ENCODE results near the gene USH1C.

The USH1C gene

DNA sequence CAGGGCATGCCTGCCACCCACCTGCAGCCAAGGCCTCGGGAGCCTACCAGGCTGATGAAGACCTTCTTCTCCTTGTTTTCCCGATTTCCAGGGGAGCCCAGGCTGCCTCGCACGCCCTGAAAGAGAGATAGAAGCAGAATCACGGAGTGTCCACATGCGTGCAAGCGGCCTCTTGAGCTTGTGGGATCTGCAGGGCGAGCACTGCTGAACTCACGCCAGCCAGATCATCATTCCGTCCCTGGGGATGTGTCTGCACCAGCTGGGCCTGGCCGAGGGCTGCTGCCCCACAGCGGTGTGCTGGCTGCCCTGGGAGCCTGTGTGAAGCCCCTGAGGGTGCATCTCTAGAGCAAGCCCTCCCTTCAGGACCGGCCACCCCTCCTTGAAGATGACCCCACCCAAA lies 17.9 kb downstream of the USH1C start:
- DNase-seq (ENCODE audit: low read depth): no peak

- no peak for DNase-seq (ENCODE audit: low read depth)
These were observed 18.6 kb downstream of the USH1C start for GRCh38 chr11:17525570-17525969.

GRCh38 chr11:17524221-17524620 lies 20.0 kb downstream of the USH1C start:
- DNase-seq (ENCODE audit: low read depth): no peak

- DNase-seq (ENCODE audit: low read depth): no peak
These were observed 21.6 kb downstream of the USH1C start for GRCh38 chr11:17522655-17523054.

DNA sequence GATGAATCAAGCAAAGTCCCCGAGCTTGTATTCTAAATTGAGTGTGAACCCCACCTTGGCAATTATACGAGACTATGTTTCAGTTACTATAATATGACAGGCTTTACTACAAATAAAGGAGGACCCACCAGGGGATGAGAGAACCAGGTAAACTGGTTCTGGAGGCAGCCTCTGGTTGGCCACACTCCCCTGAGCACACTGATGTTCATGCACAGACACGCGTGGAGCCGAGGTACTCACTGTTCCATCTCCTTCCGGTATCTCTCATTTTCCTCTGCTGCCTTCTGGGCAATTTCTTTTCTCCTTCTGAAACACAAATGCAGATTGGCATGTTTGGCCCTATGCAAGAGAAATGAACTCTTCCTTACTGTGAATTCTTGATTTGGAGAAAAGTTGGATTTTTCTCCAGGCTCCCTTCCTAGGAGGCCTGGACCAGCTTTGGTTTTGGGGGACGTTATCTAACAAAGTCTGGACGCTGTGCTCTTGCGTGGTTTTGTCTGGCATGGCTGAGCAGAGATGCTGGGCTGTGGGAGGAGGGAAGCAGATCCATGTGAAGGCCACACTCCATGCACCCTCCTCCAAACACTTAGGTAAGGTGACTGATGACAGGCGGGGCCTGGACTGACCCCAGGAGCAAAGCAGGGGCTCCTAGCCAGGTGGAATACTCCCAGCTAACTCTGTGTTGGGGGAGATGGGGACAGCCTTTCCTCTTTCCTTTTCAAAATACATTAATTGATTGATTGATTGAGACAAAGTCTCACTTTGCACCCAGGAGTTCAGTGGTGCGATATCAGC lies 22.9 kb downstream of the USH1C start:
- DNase-seq (ENCODE audit: low read depth): no peak

DNA sequence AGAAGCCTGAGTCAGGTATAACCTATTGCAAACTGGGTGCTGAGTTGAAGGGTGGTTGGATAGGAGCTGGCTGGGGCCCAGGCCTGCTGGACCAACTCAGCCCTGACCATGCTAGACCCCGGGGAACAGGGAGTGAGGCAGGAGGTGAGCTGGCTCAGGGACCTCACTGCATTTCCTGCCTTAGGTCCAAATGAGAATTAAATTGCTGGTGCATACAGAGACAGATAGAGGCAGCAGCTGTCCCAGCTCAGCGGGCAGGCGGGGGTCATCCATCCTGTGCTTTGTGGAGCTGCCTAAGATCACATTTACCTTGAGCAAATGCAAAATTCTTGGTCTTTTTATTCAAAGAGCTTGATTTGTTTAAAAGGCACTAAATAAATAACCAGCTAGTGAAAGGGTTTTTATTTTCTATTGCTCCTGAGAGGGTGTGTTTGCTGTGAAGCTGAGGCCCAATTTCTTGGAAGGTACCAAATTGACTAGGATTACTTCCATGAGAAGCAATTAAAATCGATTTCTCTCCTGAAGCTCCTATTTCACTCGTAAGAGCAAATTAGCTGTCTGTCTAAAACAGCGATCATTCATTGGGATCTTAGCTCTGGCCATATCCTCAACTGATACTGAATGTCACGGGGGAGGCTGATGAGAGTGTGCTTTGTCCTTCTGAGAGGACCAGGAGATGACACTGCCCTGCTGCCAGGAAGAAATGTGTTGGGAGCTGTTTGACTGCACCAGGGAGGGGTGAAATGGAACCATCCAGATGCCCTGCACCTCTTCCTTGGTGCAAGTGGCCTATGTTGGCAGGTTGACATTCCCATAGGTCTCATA lies 24.9 kb downstream of the USH1C start:
- no peak for DNase-seq (ENCODE audit: low read depth)

- DNase-seq (ENCODE audit: low read depth): no peak
These were observed 25.9 kb downstream of the USH1C start for GRCh38 chr11:17518366-17518765.

- no peak for DNase-seq (ENCODE audit: low read depth)
These were observed 27.0 kb downstream of the USH1C start for GRCh38 chr11:17517186-17517585.

- no peak for DNase-seq (ENCODE audit: low read depth)
These were observed 27.6 kb downstream of the USH1C start for GRCh38 chr11:17516551-17517150.

DNA sequence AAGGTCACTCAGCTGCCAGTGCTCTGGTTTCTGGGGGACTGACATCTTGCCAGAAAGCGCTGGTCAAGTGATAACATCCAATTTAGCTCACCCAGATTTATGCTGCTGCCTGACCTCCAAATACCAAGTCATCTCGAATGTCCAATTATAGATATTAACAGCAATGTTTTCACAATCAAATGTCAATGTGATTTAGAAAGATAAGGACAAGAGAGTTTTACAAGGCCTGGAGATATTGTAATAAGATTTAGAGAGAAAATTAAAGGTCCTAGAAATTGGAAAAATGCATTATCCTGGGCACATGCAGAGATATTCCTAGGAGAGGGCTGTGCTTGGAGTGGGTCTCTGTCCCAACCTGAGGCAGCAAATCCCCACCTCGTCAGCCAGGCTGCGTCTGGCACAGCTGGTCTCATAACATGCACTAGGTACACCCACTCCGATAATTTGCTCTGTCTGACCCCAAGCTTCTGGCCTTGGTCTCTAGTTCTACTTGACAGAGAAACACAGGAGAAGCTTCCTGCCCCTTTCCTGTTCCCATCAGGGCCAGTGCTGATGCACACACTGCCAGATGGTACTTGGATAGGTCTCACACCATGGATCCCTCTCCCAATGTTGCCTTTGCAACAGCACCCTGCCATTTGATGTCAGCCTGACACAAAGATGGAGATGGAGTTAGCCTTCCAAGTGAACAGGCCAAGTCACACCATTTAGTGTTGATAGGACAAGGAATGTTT lies 28.6 kb downstream of the USH1C start:
- DNase-seq (ENCODE audit: low read depth): no peak

GRCh38 chr11:17514476-17514875 lies 29.7 kb downstream of the USH1C start:
- DNase-seq (ENCODE audit: low read depth): no peak

DNA sequence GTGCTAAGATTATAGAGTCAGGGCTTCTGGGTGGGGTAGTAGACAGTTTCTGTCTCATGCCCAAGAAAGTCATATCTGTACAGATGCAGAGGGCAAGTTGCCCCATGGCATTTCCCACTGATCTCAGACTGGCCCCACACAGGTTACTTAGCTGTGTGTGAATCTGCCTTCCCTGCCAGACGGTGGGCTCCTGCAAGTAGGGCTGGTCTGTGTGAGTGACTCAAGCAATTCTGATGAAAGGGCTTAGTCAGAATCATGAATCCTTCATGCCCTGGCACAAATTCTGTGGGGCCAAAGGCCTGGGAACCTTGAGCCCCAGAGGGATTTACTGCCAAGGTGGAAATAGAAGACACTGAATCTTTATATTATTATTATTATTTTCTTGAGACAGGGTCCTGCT lies 30.4 kb downstream of the USH1C start:
- DNase-seq (ENCODE audit: low read depth): no peak

DNA sequence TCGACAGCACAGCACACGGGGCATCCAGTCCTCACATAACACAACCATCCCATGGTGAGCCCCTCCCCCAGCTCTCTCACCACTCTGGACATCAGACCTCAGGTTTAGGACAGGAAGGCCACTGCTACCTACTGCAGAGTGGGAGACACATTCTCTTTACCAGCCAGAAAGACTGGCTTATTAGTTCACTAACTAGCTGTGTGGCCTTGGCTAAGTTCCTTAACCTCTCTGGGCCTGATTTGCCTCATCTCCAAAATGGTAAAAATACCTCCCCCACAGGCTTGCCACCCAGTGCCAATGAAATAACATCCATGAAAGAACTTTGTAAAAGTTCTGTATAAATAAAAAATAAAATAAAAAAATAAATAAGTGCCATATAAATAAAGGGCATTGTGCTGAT lies 32.1 kb downstream of the USH1C start:
- DNase-seq (ENCODE audit: low read depth): no peak

- DNase-seq (ENCODE audit: low read depth): no peak
These were observed 32.6 kb downstream of the USH1C start for GRCh38 chr11:17511571-17511970.

GRCh38 chr11:17510507-17511206 lies 33.6 kb downstream of the USH1C start:
- DNase-seq (ENCODE audit: low read depth): no peak

DNA sequence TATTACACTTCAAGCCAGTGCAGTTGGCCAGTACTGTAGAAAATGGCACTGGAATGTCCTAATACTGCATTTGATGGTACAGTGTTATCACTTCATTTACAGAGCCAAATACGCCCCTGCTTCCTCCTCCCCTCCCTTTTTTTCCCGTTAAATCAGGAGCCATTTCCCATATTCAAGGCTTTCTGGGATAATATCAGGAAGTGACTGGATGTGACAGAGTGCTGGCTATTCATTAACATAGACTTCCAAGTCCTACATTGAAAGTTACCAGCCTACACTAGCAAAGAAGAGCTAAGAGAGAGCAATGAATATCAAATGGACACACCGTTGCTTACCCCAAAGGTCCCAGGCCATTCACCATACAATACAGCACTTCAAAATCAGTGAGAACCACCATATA lies 35.4 kb downstream of the USH1C start:
- DNase-seq (ENCODE audit: low read depth): no peak

DNA sequence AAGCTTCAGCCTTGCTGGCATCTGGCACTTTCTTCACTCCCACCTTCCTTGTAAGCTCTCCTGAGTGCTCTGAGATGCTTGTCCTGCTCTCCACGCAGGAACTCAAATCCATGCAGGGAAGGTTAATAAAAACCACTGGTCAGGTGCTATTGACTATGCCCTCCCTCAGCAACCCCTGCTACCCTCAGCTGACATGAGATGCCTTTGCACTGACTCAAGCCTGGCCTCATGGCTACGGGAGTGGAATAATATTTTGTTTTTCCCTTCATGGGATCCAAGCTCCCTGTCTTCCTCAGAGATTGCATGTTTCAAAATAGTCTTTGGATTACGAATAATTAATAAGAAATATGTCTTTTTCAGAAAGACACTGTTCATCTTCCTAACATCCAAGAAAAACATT lies 35.9 kb downstream of the USH1C start:
- no peak for DNase-seq (ENCODE audit: low read depth)

GRCh38 chr11:17507773-17508172 lies 36.4 kb downstream of the USH1C start:
- DNase-seq (ENCODE audit: low read depth): no peak

- DNase-seq (ENCODE audit: low read depth): no peak
These were observed 37.3 kb downstream of the USH1C start for GRCh38 chr11:17506942-17507341.

GRCh38 chr11:17506314-17506713 lies 37.9 kb downstream of the USH1C start:
- no peak for DNase-seq (ENCODE audit: low read depth)

DNA sequence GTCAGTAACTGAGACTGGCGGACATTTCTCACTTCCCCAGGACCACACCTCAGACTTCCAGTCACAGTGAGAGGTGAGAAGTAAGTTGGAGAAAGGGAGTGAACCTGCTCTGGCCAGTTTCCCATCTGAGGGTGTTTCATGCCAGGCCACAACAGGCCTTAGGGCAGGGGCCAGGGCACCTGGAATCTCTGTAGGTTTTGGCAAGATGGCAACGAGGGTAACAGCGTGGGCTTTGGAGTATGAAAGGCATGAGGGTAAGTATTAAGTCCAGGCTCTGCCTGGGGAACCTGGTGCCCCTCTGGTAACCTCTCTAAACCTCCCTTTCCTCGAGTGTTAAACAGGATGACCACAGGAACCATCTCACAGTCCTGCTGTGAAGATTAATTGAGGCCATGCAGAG lies 39.1 kb downstream of the USH1C start:
- no peak for DNase-seq (ENCODE audit: low read depth)
